Left kidney (tissue), 2 donors: ENCODE data around the gene SPDYE2B. TPM values are rescaled to one million over a fixed set of nuclear protein-coding genes. Genes with fewer than 3 reads are reported as not detected.
"Not testable (repeated sequence)": the region's sequence is repeated elsewhere in the genome, so short reads cannot be mapped to it uniquely, and the experiment has no call there.

ENCODE experiments used
- DNase-seq: peaks from one replicate; pipeline ENCODE4 v3.0.0-alpha.2; 2013
- polyA plus RNA-seq: library from polyadenylated mRNA; unstranded; fragments of 120-200 nt; gene quantifications from one replicate; pipeline ENCODE4 v1.2.1, GENCODE V29; 2013; ENCODE audit not compliant: insufficient read length

Gene SPDYE2B
- polyA plus RNA-seq, 1 donor = 3.8 TPM

DNA sequence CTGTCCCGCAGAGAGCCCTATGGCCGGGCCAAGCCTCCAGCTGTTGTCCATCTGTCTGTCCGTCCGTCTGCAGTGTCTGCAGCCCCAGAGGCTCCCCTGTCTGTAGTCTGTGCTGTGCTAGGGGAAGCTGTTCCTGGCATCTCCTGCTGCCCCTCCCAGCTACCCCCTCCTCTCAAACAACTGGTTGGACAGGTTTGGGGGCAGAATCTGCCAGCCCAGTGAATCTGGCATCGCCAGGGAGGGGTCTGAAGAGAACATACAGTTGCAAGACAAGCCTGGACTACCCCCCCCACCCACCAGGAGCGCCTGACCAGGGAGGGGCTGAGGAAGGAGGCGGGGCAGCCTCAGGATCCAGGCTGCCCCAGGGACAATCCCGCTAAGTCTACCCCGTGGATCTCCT is 7.4 kb upstream of the SPDYE2B start, which contains the start of gene UPK3BL1:
Gene UPK3BL1, minus strand, starts transcription at position 101 of the 400 bp plus-strand sequence. Its CDS starts 50 bp downstream, at position 51.
- not testable (repeated sequence) for DNase-seq

DNA sequence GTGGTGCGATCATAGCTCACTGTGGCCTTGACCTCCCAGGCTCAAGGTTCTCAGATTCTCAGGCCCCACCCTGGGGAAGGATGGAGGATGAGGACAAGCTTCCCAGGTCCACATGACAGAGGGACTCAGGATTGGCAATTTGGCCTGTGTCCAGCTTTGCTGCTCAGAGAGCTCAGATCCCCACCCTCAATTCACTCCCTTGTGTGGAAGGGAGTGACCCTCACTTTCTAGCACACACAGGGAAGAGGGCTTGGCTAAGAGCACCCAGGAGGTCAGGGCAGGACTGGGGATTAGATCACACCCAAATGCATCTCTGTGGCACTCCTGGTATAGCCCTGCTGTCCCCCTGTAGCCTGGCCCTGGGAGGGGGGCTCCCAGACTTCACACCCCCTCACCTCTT is 6.7 kb upstream of the SPDYE2B start:
- DNase-seq = not testable (repeated sequence)

DNA sequence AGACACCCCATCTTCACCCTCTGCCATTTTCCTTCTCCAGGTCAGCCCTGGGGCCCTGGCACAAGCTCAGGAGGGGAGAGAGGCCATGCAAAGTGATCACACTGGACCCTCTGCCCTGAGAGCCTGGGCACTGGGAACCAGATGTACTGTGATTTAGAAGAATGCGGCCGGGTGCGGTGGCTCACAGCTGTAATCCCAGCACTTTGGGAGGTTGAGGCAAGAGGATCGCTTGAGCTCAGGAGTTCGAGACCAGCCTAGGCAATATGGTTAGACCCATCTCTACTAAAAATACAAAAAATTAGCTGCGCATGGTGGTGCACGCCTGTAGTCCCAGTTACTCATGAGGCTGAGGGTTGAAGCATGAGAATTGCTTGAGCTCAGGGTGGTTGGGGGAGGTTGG is 2.3 kb upstream of the SPDYE2B start:
- DNase-seq = not testable (repeated sequence)

DNA sequence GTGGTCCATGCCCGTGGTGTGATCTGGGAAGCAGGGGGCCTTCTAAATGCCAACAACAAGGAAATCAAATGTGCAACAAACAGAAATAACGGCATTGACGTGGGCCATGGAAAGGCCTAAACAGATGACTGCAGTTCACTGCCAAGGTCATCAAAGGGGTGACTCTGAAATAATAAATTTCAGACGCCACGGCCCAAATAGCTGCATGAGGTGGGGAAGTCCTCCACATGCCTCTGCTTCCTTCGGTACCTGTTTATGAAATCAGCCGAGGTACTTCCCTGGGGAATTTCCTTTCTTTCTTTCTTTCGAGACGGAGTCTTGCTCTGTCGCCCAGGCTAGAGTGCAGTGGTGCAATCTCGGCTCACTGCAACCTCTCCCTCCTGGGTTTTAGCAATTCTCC is 14.6 kb downstream of the SPDYE2B start:
- not testable (repeated sequence) for DNase-seq

DNA sequence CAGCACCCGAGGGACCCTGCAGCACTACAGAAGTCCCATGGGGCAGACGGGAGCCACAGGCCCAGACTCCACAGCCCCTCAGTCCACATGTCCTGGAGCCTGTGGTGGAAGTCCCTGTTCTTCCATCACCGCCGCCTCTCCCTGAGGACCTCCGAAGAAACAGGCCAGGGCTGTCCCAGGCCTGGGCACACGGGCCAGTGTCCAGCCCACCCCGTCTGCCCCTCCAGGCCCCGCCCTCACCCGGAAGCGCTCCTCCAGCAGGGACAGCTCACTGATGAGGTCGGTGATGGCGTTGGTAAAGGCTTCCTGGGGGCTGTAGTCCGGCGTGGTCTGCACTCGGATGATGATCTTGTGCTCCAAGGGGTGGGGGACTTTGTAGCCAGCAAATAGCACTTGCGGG is 16.7 kb downstream of the SPDYE2B start:
- not testable (repeated sequence) for DNase-seq

DNA sequence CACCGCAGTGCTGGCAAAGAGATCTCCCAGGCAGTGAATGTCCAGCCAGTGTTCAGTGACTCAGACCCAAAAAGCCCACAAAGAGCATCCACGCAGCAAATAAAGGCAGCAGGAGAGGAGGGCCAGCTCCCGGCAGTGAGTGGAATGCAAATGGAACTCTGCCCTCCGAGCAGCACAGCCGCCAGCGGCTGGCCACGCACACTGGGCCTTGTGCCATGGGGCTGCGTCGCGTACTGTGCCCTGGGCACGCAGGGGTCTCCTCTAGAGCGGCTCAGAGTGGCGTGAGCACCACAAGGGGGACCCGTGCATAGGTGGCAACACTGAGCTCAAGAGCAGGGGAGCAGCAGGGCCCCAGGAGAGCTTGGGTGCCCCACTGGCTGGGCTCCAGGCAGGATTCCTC is 17.4 kb downstream of the SPDYE2B start:
- DNase-seq = not testable (repeated sequence)

DNA sequence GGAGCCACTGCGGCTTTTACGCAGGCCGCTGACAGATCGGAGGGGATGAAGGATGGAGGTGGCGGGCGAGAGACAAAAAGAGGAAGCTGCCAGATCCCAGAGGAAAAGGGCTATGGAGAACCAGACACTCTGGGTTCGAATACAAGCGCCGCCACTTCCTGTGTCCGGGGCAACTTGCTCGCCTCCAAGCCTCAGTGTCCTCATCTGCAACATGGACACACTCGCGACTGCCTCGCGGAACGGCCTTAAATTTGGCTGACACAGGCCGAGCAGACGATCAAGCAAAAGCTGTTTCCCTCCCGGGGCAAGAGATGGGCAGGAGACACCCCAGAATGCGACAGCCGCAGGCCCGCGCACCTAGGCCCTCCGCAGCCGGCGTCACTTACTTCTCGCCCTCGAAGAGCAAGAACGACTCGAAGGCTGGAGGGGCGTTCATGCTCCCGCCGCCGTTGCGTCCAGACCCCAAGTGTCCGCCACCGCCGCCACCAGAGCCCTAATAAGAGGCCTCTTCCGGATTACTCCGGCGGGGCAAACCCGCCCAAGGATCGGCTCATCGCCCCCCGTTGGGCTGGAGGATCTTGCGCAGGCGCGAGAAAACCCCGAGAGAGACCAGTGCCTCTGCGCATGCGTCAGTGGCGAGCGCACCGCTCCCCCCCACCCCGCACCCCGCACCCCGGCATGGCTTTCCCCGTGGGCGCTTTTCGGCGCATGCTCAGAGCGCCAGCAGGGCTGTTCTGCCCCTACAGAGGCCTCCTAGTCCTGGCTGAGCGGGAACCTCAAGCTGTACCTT is 21.2 kb downstream of the SPDYE2B start, which contains the start of gene POLR2J2:
Gene POLR2J2, minus strand, starts transcription at position 498 of the 790 bp plus-strand sequence. Its CDS starts 62 bp downstream, at position 436.
- peak; percentile 54 for DNase-seq

DNA sequence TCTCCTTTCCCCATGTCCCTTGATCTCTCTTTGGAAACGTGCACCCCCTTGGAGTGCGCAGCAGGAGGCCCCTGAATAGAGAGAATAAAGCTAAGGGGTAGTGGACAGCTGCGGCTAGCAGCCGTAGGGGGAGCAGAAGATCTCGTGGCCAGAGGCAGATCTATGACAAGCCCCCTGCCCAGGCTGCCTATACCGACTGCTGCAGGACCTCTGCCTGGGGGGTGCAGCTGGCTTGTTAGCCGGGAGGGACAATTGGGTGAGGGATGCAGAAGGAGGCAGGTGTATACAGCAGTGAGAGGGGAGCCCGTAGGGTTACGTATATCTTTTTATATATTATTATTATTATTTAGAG is 21.8 kb downstream of the SPDYE2B start:
- not testable (repeated sequence) for DNase-seq

DNA sequence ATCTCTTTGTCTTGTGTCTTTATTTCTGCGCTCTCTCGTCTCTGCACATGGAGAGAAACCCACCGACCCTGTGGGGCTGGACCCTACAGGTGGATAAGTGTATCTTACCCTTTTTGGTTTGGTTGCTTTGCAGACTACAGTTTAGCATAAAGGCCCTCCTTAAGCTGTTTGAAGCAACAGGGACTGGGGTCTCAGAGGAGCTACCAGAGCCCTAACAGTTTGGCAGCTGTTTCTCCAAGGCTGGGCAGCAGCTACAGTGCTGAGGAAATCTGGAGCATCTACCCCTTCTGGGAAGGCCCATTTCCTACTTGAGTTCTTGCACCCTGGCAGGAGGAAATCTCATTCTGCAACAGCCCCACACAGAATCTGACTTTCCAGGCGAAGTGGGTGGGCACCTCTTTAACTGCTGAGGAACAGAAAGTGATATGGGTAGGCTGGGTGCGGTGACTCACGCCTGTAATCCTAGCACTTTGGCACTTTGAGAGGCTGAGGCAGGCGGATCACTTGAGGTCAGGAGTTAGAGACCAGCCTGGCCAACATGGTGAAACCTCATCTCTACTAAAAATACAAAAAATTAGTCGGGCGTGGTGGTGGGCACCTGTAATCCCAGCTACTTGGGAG is 23.4 kb downstream of the SPDYE2B start:
- DNase-seq = not testable (repeated sequence)

DNA sequence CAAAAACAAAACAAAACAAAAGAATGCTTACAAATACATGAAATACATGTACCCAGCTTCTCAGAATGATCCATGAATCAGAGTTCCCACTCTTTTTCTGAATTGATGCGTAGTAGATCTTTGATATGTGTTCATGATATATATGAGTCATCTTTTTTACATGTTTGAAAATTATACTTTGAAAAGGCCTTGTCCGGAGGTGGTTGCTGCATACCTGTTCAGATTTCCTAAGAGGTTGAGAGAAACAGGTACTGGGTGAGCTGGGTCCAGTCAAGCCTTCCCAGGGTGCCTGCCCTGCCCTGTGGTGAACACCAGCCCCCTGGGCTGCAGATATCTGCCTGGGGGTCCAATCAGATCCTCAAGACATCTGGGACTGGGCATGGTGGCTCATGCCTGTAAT is 25.4 kb downstream of the SPDYE2B start:
- not testable (repeated sequence) for DNase-seq

DNA sequence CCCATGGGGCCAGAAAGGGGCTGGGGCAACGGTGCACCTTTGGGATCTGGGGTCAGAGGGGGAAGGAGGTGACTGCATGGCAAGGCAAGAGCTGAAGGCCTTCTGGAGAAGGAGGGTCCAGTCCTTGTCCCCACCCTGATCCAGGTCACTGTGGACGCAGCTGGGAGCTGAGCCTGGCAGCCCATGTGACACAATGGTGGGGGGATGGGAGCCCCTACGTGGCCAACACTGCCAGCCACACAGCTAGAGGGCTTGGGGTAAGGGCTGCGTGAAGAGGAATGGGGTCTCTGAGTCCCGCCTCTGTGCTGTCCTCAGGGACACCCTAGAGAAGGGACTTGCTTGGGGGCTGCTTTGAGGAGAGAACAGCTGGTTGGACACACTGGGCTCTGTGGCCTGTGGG is 30.7 kb downstream of the SPDYE2B start:
- not testable (repeated sequence) for DNase-seq

DNA sequence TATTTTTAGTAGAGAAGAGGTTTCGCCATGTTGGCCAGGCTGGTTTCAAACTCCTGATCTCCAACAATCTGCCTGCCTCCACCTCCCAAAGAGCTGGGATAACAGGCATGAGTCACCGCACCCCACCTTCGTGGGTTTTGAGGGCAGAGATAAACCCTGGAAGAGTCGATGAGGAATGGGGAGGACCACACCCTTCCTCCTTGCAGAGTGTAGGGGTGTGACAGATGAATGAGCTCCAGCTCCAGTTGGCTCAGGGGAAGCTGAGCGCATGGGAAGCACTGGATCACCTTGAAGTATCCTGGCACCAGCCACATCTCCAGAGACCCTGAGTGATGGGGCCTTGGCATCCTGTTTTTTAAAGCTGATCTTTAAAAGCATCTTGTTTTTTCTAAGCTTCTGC is 32.4 kb downstream of the SPDYE2B start:
- DNase-seq = not testable (repeated sequence)

DNA sequence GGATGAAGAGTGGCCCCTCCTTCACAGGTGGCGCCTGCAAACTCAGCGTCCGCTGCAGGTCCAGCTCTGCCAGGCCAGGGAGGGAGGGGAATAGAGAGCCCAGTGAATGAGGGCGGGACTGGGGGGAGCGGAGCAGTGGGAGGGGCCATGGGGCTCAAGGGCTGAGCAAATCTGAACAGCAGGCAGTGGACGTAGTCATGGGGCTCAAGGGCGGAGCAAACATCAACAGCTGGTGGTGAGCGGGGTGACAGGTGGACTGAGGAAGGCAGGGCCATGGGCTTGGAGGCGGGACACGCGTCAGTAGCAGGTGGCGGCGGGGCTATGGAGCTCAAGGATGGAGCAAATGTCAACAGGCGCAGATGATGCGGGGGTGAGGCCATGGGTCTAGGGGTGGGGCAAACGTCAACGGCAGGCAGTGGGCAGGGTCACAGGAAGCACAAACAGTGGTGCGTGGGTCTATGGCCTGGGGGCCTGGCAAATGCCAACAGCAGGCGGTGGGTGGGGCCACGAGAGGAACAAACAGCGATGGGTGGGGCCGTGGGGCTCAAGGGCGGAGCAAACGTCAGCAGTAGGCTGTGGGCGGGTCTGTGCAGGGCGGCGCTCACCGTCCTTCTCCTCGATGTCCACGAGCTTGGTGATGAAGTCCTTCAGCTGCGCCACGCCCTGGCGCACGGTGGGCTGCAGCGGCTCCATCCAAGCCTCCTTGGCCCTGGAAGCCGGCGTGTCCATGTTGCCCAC is 38.3 kb downstream of the SPDYE2B start:
- not testable (repeated sequence) for DNase-seq

DNA sequence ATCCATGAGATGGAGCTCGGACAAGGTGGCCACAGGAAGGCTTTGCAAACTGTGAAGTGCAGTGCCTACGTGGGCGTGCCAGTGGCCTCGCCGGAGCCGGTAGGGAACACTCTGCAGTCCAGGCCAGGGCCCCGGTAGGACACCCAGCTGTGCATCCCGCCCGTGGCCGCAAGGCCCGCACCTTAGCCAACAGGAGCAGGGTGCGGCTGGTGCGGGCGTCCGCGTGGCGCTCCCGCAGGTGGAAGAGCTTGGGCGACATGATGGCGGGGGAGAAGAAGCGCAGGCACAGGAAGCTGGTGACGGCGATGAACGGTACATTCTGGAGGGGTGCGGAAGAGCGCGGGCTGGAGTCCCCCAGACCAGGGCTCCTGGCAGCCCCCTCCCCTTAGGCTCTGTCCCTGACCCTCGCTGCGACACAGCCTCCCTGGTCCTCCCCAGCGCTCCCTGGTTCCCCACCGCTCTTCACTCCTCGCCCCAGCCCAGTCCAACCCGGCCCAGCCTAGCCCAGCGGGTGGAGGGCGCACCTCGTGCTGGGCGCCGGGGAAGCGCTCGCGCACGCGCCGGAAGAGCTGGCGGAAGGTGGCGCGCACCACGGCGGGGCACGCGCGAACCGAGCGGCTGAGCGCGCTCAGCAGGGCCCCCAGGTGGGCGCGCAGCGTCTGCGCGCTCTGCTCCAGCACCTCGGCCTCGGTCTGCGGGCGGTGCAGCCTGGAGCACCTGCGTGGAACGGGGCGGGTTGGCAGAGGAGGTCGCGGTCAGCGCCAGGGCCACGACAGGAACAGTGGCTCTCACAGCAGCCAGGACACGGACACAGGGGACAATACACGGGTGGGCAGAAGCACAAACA is 39.5 kb downstream of the SPDYE2B start:
- DNase-seq = not testable (repeated sequence)

DNA sequence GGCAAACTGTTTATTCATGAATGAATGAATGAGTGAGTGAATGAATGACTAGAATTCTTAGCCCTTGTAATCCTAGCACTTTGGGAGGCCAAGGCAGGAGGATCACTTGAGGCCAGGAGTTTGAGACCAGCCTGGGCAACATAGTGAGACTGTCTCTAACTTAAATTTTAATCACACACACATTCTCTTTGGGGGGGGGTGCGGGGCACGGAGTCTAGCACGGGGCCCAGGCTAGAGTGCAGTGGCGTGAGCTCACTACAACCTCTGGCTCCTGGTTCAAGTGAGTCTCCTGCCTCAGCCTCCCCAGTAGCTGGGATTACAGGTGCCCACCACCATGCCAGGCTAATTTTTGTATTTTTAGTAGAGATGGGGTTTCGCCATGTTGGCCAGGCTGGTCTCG is 40.5 kb downstream of the SPDYE2B start:
- not testable (repeated sequence) for DNase-seq

DNA sequence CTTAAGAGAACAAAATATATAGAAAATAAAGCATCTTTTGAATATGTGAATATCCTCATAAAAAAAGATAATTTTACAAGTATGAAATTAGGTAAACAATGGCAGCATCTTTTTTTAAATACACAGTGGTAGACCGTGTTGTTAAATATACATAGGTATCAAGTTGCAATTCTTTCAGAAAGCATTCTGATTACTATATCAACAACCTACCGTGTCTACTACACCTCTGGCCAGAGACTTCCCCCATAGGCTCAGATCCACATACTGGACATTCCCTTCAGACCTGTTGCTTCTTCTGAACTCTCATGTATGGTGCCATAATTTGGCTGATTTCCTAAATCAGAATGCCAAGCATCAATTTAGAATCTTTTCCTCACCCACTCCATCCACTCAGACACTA is 43.9 kb downstream of the SPDYE2B start:
- DNase-seq = not testable (repeated sequence)

DNA sequence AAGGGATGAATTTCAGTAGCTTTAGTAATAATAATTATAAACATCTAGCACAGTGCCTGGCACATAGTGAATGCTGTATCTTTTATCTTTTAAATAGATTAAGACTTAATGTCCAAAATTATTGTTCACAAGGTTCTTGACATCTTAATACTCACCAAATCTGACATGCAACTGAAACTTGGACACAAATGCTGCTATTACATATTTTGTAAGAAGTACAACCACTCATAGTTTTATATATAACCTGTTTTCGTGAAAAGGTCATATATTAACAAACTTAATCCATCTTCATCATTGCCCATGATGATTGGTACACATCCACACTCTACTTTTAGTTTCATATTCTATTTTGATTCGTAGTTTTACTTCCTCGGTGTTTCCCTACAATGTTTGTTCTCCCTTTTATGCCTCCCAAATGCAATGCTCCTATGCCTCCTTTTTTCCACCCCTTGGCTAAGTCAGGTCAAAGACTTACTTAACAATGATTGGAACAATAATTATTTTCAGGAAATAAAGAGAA is 45.0 kb downstream of the SPDYE2B start:
- not testable (repeated sequence) for DNase-seq

DNA sequence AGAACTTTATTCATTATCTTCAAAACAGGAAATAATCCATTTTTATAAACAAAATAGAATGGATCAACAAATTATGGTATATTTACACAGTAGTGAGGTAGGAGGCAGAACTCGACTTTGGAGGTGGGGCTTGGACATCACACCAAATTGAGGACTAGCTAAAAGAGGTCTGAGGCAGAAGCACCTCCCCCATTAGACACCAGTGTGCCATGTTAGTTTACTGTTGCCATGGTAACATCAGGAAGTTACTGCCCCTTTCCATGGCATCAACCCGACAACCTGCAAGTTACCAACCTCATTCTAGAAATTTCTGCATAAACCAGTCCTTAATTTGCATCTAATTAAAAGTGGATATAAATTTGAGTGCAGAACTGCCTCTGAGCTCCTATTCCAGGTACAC is 45.9 kb downstream of the SPDYE2B start:
- DNase-seq = not testable (repeated sequence)

DNA sequence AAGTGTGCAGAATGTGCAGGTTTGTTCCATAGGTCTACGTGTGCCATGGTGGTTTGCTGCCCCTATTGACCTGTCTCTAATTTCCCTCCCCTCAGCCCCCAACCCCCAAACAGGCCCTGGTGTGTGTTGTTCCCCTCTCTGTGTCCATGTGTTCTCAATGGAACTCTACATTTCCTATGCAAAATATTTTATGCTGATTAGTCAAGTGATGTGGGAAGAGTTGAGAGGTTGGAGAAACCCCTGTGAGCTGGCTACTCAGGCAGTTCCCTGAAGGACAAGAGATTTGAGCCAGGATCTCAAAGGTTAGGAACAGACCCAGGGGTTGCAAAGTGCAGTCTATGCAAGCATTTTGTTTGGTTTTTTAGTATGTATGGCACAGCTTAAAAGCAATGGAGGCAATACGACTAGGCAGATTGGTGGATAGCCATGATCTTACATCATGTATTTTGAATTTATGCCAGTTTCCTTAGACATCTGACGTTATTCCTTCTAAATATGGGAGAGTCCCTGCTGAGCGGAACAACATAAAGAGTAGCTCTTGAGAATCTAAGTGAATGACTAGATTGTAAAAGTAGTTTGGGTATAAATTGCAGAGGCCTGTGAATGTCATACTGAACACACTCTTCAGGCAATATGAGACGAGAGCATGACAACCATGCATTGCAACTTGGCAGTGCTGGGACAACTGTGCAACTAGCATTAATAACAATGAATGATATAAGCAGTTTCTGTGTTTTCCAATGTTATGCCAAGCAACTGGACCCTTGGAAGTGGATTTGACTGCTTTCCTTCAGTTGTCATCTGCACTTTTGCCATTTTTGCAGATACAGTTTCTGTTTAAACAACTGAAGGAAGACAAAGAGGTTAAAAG is 47.8 kb downstream of the SPDYE2B start:
- DNase-seq = not testable (repeated sequence)
